ENCODE measurements around the gene CRYBB3.

GRCh38 chr22:25160120-25160996 lies 39.3 kb upstream of the CRYBB3 start:
- no peak for TF ChIP-seq EZH2 (IDR thresholded peaks at IDR 0.05; ENCODE audit: borderline replicate concordance, insufficient read depth, low read depth, low read length, poor library complexity, severe bottlenecking)
- TF ChIP-seq, protein P1, sequence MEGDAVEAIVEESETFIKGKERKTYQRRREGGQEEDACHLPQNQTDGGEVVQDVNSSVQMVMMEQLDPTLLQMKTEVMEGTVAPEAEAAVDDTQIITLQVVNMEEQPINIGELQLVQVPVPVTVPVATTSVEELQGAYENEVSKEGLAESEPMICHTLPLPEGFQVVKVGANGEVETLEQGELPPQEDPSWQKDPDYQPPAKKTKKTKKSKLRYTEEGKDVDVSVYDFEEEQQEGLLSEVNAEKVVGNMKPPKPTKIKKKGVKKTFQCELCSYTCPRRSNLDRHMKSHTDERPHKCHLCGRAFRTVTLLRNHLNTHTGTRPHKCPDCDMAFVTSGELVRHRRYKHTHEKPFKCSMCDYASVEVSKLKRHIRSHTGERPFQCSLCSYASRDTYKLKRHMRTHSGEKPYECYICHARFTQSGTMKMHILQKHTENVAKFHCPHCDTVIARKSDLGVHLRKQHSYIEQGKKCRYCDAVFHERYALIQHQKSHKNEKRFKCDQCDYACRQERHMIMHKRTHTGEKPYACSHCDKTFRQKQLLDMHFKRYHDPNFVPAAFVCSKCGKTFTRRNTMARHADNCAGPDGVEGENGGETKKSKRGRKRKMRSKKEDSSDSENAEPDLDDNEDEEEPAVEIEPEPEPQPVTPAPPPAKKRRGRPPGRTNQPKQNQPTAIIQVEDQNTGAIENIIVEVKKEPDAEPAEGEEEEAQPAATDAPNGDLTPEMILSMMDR (IDR thresholded peaks at IDR 0.05): no peak
